Neural progenitor cell (in vitro differentiated cells): ENCODE results near the gene QPCT.

ENCODE experiments used
- EZH2 ChIP-seq: fragments of 200-600 bp; sonication (generic); IDR thresholded peaks from 2 replicates; pipeline ENCODE4 v1.6.1; 2017; ENCODE audit warnings: antibody characterized with exemption, mild to moderate bottlenecking, moderate library complexity
- EZH2phosphoT487 ChIP-seq: fragments of 200-600 bp; sonication (generic); IDR thresholded peaks from 2 replicates; pipeline ENCODE4 v1.6.1; 2017; ENCODE audit warnings: antibody characterized with exemption
- TF ChIP-seq, protein P1 (sequence below): fragments of 200-600 bp; sonication (generic); IDR thresholded peaks from 2 replicates; pipeline ENCODE4 v1.5.1; 2017; ENCODE audit warnings: antibody characterized with exemption, mild to moderate bottlenecking

DNA sequence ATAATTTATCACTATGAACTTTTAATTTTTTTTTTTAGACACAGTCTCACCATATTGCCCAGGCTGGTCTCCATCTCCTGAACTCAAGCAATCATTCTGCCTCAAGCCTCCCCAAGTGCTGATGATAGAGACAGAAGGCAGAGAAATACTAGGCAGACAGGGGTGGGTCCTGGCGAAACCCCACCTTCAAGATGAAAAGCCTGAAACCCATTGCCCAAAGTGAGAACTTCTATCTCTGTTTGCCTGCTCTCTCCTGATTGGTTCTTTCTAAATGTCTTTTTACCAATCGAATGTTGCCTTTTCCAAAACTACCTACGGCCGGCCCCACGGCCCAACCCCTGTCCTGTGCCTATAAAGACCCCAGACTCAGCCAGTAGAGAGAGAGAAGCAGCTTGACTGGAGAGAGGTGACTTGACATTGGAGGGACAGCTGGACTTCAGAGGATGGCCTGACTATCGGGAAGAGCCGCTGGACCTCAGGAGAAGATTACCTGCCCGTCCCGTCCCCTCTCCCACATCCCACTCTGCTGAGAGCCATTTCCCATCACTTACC lies 41.7 kb upstream of the QPCT start:
- TF ChIP-seq, protein P1, sequence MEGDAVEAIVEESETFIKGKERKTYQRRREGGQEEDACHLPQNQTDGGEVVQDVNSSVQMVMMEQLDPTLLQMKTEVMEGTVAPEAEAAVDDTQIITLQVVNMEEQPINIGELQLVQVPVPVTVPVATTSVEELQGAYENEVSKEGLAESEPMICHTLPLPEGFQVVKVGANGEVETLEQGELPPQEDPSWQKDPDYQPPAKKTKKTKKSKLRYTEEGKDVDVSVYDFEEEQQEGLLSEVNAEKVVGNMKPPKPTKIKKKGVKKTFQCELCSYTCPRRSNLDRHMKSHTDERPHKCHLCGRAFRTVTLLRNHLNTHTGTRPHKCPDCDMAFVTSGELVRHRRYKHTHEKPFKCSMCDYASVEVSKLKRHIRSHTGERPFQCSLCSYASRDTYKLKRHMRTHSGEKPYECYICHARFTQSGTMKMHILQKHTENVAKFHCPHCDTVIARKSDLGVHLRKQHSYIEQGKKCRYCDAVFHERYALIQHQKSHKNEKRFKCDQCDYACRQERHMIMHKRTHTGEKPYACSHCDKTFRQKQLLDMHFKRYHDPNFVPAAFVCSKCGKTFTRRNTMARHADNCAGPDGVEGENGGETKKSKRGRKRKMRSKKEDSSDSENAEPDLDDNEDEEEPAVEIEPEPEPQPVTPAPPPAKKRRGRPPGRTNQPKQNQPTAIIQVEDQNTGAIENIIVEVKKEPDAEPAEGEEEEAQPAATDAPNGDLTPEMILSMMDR = no peak
- no peak for TF ChIP-seq EZH2
- no peak for TF ChIP-seq EZH2phosphoT487
